Type B pancreatic cell (in vitro differentiated cells): ENCODE data around the gene ADA. TPM values are rescaled to one million over a fixed set of nuclear protein-coding genes. Genes with fewer than 3 reads are reported as not detected.
"Not testable (repeated sequence)": the region's sequence is repeated elsewhere in the genome, so short reads cannot be mapped to it uniquely, and the experiment has no call there.

ENCODE experiments used
- DNase-seq: peaks from one replicate; pipeline ENCODE4 v3.0.0; 2021; ENCODE audit warnings: mixed read lengths; ENCODE audit not compliant: unreplicated experiment; ENCODE audit errors: extremely low spot score
- H3K27ac Mint-ChIP-seq: 2 replicates; pipeline ENCODE4 v1.8.0; 2021; ENCODE audit warnings: mild to moderate bottlenecking, mixed read lengths
- H3K27me3 Mint-ChIP-seq: 2 replicates; pipeline ENCODE4 v1.8.0; 2021; ENCODE audit warnings: mixed read lengths
- H3K36me3 Mint-ChIP-seq: 2 replicates; pipeline ENCODE4 v1.8.0; 2021; ENCODE audit warnings: mixed read lengths
- H3K4me1 Mint-ChIP-seq: one replicate; pipeline ENCODE4 v1.8.0; 2021; ENCODE audit warnings: mixed read lengths; ENCODE audit not compliant: unreplicated experiment
- H3K4me3 Mint-ChIP-seq: 2 replicates; pipeline ENCODE4 v1.8.0; 2021; ENCODE audit warnings: mild to moderate bottlenecking, mixed read lengths
- H3K9me3 Mint-ChIP-seq: 2 replicates; pipeline ENCODE4 v1.8.0; 2021; ENCODE audit warnings: mixed read lengths
- CTCF ChIP-seq: fragments of 200-600 bp; sonication (generic); conservative IDR thresholded peaks from 2 replicates; pipeline ENCODE4 v1.5.0; 2021; ENCODE audit warnings: antibody characterized with exemption, mild to moderate bottlenecking
- total RNA-seq: library from RNA; stranded (reverse); gene quantifications from 2 replicates; pipeline ENCODE4 v1.2.1, GENCODE V29; 2021; ENCODE audit warnings: low replicate concordance

The ADA gene
- total RNA-seq, 1 donor from 2014 or later, result 15.1 TPM

GRCh38 chr20:44590980-44591778 lies 60.3 kb downstream of the ADA start:
- Mint-ChIP-seq H3K36me3 (peaks cover 4% of the 10 kb centered on the region), H3K4me3 (no peak overlapping the region), H3K4me1 (no peaks in the 10 kb centered on the region), H3K27me3 (no peaks in the 10 kb centered on the region), H3K27ac (no peak overlapping the region), H3K9me3 (no peaks in the 10 kb centered on the region)
- no peak for DNase-seq
- no peak for TF ChIP-seq CTCF

- Mint-ChIP-seq H3K4me1 (peaks cover 11% of the 10 kb centered on the region), H3K27ac (no peak overlapping the region), H3K27me3 (peaks cover 3% of the 10 kb centered on the region), H3K9me3 (no peaks in the 10 kb centered on the region), H3K4me3 (no peak overlapping the region), H3K36me3 (peaks cover 4% of the 10 kb centered on the region)
- DNase-seq, result no peak
- TF ChIP-seq CTCF, result no peak
These were observed 62.0 kb downstream of the ADA start for GRCh38 chr20:44589537-44589936.

GRCh38 chr20:44588321-44588720 lies 63.2 kb downstream of the ADA start:
- H3K27ac Mint-ChIP-seq, H3K9me3 Mint-ChIP-seq, H3K27me3 Mint-ChIP-seq, H3K36me3 Mint-ChIP-seq, DNase-seq, H3K4me3 Mint-ChIP-seq: not testable (repeated sequence)
- peaks cover 12% of the 10 kb centered on the region for H3K4me1 Mint-ChIP-seq

GRCh38 chr20:44587035-44587980 lies 64.2 kb downstream of the ADA start:
- no peak overlapping the region for H3K27ac Mint-ChIP-seq
- peaks cover 3% of the 10 kb centered on the region for H3K27me3 Mint-ChIP-seq
- no peaks in the 10 kb centered on the region for H3K9me3 Mint-ChIP-seq
- H3K4me1 Mint-ChIP-seq, result peaks cover 20% of the 10 kb centered on the region
- no peak for TF ChIP-seq CTCF
- DNase-seq, result no peak
- no peak overlapping the region for H3K4me3 Mint-ChIP-seq
- peaks cover 4% of the 10 kb centered on the region for H3K36me3 Mint-ChIP-seq

GRCh38 chr20:44586289-44586911 lies 65.1 kb downstream of the ADA start:
- Mint-ChIP-seq H3K27ac (no peak overlapping the region), H3K9me3 (no peaks in the 10 kb centered on the region), H3K4me1 (peaks cover 29% of the 10 kb centered on the region), H3K4me3 (no peak overlapping the region), H3K27me3 (peaks cover 3% of the 10 kb centered on the region), H3K36me3 (peaks cover 4% of the 10 kb centered on the region)
- DNase-seq, result no peak
- no peak for TF ChIP-seq CTCF
